GM12878 (cell line): ENCODE measurements around the gene AJUBA. TPM values are rescaled to one million over a fixed set of nuclear protein-coding genes. Genes with fewer than 3 reads are reported as not detected.

Experiments used
- ATAC-seq: fragments of 200-7000 bp; cut with Tn5 transposase; 3 replicates; pipeline ENCODE4 v1.9.1; 2020; ENCODE audit warnings: mild to moderate bottlenecking, moderate library complexity
- BruUV-seq: library from RNA; stranded (reverse); fragments of 400-500 nt; replicated peaks from 2 replicates; lab custom pipeline; 2021; lab: Mats Ljungman, UMichigan
- CTCF ChIA-PET: fragments of 300-600 bp; sonication (Branson Sonifier 250); formaldehyde crosslinking; extraction: SDS; loops from one replicate; lab custom pipeline; 2021; ENCODE audit warnings: inconsistent platforms; lab: Yijun Ruan, JAX
- POLR2A ChIA-PET: fragments of 350-600 bp; formaldehyde crosslinking; extraction: SDS; loops from one replicate; lab custom pipeline; 2021; ENCODE audit warnings: inconsistent platforms; lab: Charles Lee
- RAD21 ChIA-PET: fragments of 300-600 bp; sonication (Branson Sonifier 250); formaldehyde crosslinking; loops from one replicate; lab custom pipeline; 2023; ENCODE audit warnings: antibody characterized with exemption; ENCODE audit not compliant: unreplicated experiment; lab: Charles Lee
- SMC1A ChIA-PET: fragments of 300-600 bp; sonication (Branson Sonifier 250); formaldehyde crosslinking; loops from one replicate; lab custom pipeline; 2023; ENCODE audit not compliant: unreplicated experiment, uncharacterized antibody; lab: Charles Lee
- DNase-seq: peaks from one replicate; pipeline ENCODE4 v3.0.0-alpha.2; 2011; ENCODE audit warnings: low read depth, low spot score
- FAIRE-seq: peaks from 3 replicates; lab custom pipeline; 2011; peaks lifted over from hg19 to GRCh38; lab: Jason Lieb, UNC
- H2AFZ ChIP-seq: 2 replicates; pipeline ENCODE4 v1.6.0; 2011; ENCODE audit warnings: low read depth, low read length, control low read depth; ENCODE audit not compliant: control insufficient read depth
- H3K27ac ChIP-seq: 2 replicates; pipeline ENCODE4 v1.5.1; 2011; ENCODE audit warnings: control low read depth; ENCODE audit not compliant: control insufficient read depth, insufficient read depth
- H3K27me3 ChIP-seq, 2 experiments: replicated peaks in 1 of 2; 2 replicates each; pipeline versions ENCODE4 v1.6.0 to v1.6.1; 2011; ENCODE audit warnings: low read length in 1 of 2; ENCODE audit not compliant: control insufficient read depth in 2 of 2, insufficient read depth in 2 of 2
- H3K36me3 ChIP-seq, 2 experiments: 2 replicates each; pipeline ENCODE4 v1.5.1; 2011; ENCODE audit warnings: low read length in 1 of 2; ENCODE audit not compliant: control insufficient read depth in 2 of 2, insufficient read depth in 2 of 2
- H3K4me1 ChIP-seq: 2 replicates; pipeline ENCODE4 v1.6.1; 2011; ENCODE audit warnings: mild to moderate bottlenecking, low read length, moderate library complexity, mixed read lengths; ENCODE audit not compliant: control insufficient read depth, insufficient read depth
- H3K4me2 ChIP-seq: 2 replicates; pipeline ENCODE4 v1.6.0; 2011; ENCODE audit warnings: control low read depth; ENCODE audit not compliant: control insufficient read depth, insufficient read depth
- H3K4me3 ChIP-seq: fragments of 200-600 bp; sonication (generic); 2 replicates; pipeline ENCODE4 v1.5.1; 2016
- H3K79me2 ChIP-seq: 2 replicates; pipeline ENCODE4 v1.6.0; 2011; ENCODE audit warnings: low read length; ENCODE audit not compliant: control insufficient read depth, insufficient read depth
- H3K9ac ChIP-seq: 2 replicates; pipeline ENCODE4 v1.8.0; 2011; ENCODE audit warnings: low read length, control low read depth, mixed read lengths; ENCODE audit not compliant: control insufficient read depth, insufficient read depth
- H3K9me3 ChIP-seq: replicated peaks from 3 replicates; pipeline ENCODE4 v1.5.1; 2011; ENCODE audit warnings: mild to moderate bottlenecking, low read length; ENCODE audit not compliant: control insufficient read depth, insufficient read depth
- H4K20me1 ChIP-seq: 2 replicates; pipeline ENCODE4 v1.6.0; 2011; ENCODE audit not compliant: control insufficient read depth, insufficient read depth
- CHD4 ChIP-seq: fragments of 200-600 bp; sonication (generic); IDR thresholded peaks from 2 replicates; pipeline ENCODE4 v1.6.1; 2016; ENCODE audit warnings: mild to moderate bottlenecking
- DPF2 ChIP-seq: fragments of 450-650 bp; IDR thresholded peaks from 2 replicates; pipeline ENCODE4 v1.6.1; 2017; ENCODE audit warnings: mild to moderate bottlenecking
- HDAC6 ChIP-seq: fragments of 200-600 bp; sonication (generic); IDR thresholded peaks from one replicate; pipeline ENCODE4 v1.8.0; 2017; ENCODE audit warnings: antibody characterized with exemption; ENCODE audit not compliant: unreplicated experiment
- JUNB ChIP-seq: IDR thresholded peaks from 2 replicates; pipeline ENCODE4 v1.6.1; 2016; ENCODE audit warnings: antibody characterized with exemption, mild to moderate bottlenecking
- KDM1A ChIP-seq: fragments of 200-600 bp; sonication (generic); IDR thresholded peaks from 2 replicates; pipeline ENCODE4 v1.6.1; 2016; ENCODE audit warnings: borderline replicate concordance
- MEF2A ChIP-seq: IDR thresholded peaks from 2 replicates; pipeline ENCODE4 v1.6.1; 2011; ENCODE audit warnings: low read depth, mild to moderate bottlenecking, low read length, moderate library complexity; ENCODE audit not compliant: insufficient read depth
- NFIC ChIP-seq: IDR thresholded peaks from 2 replicates; pipeline ENCODE4 v1.6.1; 2012; ENCODE audit warnings: low read depth, mild to moderate bottlenecking, inconsistent platforms, low read length, moderate library complexity
- PML ChIP-seq: IDR thresholded peaks from 2 replicates; pipeline ENCODE4 v1.6.1; 2012; ENCODE audit warnings: low read length, inconsistent platforms
- SMAD1 ChIP-seq: fragments of 450-650 bp; IDR thresholded peaks from 2 replicates; pipeline ENCODE4 v1.6.1; 2018; ENCODE audit warnings: mild to moderate bottlenecking, low read depth; ENCODE audit not compliant: partially characterized antibody
- ZNF207 ChIP-seq: fragments of 450-650 bp; IDR thresholded peaks from 2 replicates; pipeline ENCODE4 v1.6.1; 2014; ENCODE audit warnings: antibody characterized with exemption, mild to moderate bottlenecking, borderline replicate concordance
- ZNF217 ChIP-seq: fragments of 450-650 bp; IDR thresholded peaks from 2 replicates; pipeline ENCODE4 v1.6.1; 2017; ENCODE audit warnings: antibody characterized with exemption, mild to moderate bottlenecking
- ZNF384 ChIP-seq: IDR thresholded peaks from 2 replicates; pipeline ENCODE4 v1.6.1; 2012; ENCODE audit warnings: low read depth, mild to moderate bottlenecking, low read length, improper control_type of control experiment, borderline replicate concordance
- ZNF622 ChIP-seq: fragments of 450-650 bp; IDR thresholded peaks from 2 replicates; pipeline ENCODE4 v1.6.1; 2017; ENCODE audit warnings: mild to moderate bottlenecking, inconsistent platforms
- WGBS: methylation state at CpG from one replicate; pipeline ENCODE4 v1.1.6; 2016; ENCODE audit warnings: low lambda C conversion rate; ENCODE audit not compliant: insufficient replicate concordance, insufficient coverage; ENCODE audit errors: missing lambda C conversion rate; 5-methylcytosine and 5-hydroxymethylcytosine counted together
- in situ Hi-C: fragments of 300-500 bp; cut with MboI; formaldehyde crosslinking; loops from 9 replicates; pipeline ENCODE4 v1.14.3; 2018; ENCODE audit warnings: mixed read lengths
- intact Hi-C: fragments of 100-400 bp; cut with micrococcal nuclease; formaldehyde crosslinking; loops from one replicate; pipeline ENCODE4 v1.14.2; 2022; ENCODE audit not compliant: unreplicated experiment
- polyA plus RNA-seq, 11 experiments: library from polyadenylated mRNA; depleted of rRNA in 4 of 11; unstranded in 6 of 11; stranded (reverse) in 5 of 11; fragments of >200 nt; fragmentation: Nextera tagmentation in 4 of 11; fragmentation: Illumina TruSeq in 1 of 11; extraction: Ambion mirVana in 4 of 11; extraction: Trizol in 1 of 11; gene quantifications; 1 replicate in 1 of 11; 2 replicates in 10 of 11; pipeline versions ENCODE4 v1.2.1 to v1.2.3, GENCODE V29; 2011 to 2016; ENCODE audit warnings: inconsistent platforms in 2 of 11, missing spikeins in 2 of 11, low read depth in 1 of 11
- total RNA-seq, 4 experiments: library from RNA; depleted of rRNA in 3 of 4; stranded (reverse); fragments of >200 nt in 3 of 4; fragmentation: Illumina TruSeq in 1 of 4; extraction: Trizol in 1 of 4; gene quantifications; 2 replicates each; pipeline versions ENCODE4 v1.2.1 to v1.2.3, GENCODE V29; 2013 to 2021
- TF ChIP-seq, protein P1 (sequence below): fragments of 450-650 bp; IDR thresholded peaks from 2 replicates; pipeline ENCODE4 v1.6.1; 2017; ENCODE audit warnings: low read depth, mild to moderate bottlenecking, moderate library complexity
- TF ChIP-seq, protein P2 (sequence below): fragments of 450-650 bp; IDR thresholded peaks from 2 replicates; pipeline ENCODE4 v1.6.1; 2018; ENCODE audit warnings: mild to moderate bottlenecking, low read depth, moderate library complexity; ENCODE audit not compliant: partially characterized antibody
- TF ChIP-seq, protein P3 (sequence below): IDR thresholded peaks from 2 replicates; pipeline ENCODE4 v1.6.1; 2012; ENCODE audit warnings: improper control_type of control experiment, low read depth, low read length; ENCODE audit not compliant: insufficient replicate concordance

Gene AJUBA
- total and polyA plus RNA-seq, 10 of the 15 experiments (the other 5 are each of a cell fraction or from before 2014, with no cell fraction given) = 0.03 to 18.1 (median 0.36) TPM; not detected in 1

DNA sequence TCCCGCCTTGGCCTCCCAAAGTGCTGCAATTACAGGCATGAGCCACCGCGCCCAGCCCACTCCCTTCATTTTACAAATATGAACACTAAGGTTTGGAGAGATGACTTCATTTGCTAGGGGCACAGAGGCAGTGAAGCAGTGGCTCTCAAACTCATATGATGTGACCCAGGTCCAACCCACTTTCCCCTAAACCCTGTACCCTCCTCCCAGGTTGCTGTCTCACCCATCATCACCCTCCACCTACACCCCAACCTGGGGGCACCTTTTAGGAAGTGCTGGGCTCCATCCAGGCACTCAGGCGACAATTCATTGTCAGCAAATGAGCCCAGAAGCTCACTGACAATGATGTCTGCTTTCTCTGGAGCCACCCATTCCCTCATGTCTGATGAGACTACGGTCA is 58.6 kb downstream of the AJUBA start:
- DNase-seq = no peak
- TF ChIP-seq NFIC (no peak), SMAD1 (no peak), ZNF207 (no peak), KDM1A (no peak), MEF2A (no peak), HDAC6 (no peak), PML (no peak), JUNB (no peak), ZNF384 (no peak), ZNF217 (no peak), CHD4 (no peak), DPF2 (no peak), ZNF622 (no peak)
- TF ChIP-seq, protein P1, sequence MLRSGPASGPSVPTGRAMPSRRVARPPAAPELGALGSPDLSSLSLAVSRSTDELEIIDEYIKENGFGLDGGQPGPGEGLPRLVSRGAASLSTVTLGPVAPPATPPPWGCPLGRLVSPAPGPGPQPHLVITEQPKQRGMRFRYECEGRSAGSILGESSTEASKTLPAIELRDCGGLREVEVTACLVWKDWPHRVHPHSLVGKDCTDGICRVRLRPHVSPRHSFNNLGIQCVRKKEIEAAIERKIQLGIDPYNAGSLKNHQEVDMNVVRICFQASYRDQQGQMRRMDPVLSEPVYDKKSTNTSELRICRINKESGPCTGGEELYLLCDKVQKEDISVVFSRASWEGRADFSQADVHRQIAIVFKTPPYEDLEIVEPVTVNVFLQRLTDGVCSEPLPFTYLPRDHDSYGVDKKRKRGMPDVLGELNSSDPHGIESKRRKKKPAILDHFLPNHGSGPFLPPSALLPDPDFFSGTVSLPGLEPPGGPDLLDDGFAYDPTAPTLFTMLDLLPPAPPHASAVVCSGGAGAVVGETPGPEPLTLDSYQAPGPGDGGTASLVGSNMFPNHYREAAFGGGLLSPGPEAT = no peak
- TF ChIP-seq, protein P2, sequence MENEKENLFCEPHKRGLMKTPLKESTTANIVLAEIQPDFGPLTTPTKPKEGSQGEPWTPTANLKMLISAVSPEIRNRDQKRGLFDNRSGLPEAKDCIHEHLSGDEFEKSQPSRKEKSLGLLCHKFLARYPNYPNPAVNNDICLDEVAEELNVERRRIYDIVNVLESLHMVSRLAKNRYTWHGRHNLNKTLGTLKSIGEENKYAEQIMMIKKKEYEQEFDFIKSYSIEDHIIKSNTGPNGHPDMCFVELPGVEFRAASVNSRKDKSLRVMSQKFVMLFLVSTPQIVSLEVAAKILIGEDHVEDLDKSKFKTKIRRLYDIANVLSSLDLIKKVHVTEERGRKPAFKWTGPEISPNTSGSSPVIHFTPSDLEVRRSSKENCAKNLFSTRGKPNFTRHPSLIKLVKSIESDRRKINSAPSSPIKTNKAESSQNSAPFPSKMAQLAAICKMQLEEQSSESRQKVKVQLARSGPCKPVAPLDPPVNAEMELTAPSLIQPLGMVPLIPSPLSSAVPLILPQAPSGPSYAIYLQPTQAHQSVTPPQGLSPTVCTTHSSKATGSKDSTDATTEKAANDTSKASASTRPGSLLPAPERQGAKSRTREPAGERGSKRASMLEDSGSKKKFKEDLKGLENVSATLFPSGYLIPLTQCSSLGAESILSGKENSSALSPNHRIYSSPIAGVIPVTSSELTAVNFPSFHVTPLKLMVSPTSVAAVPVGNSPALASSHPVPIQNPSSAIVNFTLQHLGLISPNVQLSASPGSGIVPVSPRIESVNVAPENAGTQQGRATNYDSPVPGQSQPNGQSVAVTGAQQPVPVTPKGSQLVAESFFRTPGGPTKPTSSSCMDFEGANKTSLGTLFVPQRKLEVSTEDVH = no peak
- TF ChIP-seq, protein P3, sequence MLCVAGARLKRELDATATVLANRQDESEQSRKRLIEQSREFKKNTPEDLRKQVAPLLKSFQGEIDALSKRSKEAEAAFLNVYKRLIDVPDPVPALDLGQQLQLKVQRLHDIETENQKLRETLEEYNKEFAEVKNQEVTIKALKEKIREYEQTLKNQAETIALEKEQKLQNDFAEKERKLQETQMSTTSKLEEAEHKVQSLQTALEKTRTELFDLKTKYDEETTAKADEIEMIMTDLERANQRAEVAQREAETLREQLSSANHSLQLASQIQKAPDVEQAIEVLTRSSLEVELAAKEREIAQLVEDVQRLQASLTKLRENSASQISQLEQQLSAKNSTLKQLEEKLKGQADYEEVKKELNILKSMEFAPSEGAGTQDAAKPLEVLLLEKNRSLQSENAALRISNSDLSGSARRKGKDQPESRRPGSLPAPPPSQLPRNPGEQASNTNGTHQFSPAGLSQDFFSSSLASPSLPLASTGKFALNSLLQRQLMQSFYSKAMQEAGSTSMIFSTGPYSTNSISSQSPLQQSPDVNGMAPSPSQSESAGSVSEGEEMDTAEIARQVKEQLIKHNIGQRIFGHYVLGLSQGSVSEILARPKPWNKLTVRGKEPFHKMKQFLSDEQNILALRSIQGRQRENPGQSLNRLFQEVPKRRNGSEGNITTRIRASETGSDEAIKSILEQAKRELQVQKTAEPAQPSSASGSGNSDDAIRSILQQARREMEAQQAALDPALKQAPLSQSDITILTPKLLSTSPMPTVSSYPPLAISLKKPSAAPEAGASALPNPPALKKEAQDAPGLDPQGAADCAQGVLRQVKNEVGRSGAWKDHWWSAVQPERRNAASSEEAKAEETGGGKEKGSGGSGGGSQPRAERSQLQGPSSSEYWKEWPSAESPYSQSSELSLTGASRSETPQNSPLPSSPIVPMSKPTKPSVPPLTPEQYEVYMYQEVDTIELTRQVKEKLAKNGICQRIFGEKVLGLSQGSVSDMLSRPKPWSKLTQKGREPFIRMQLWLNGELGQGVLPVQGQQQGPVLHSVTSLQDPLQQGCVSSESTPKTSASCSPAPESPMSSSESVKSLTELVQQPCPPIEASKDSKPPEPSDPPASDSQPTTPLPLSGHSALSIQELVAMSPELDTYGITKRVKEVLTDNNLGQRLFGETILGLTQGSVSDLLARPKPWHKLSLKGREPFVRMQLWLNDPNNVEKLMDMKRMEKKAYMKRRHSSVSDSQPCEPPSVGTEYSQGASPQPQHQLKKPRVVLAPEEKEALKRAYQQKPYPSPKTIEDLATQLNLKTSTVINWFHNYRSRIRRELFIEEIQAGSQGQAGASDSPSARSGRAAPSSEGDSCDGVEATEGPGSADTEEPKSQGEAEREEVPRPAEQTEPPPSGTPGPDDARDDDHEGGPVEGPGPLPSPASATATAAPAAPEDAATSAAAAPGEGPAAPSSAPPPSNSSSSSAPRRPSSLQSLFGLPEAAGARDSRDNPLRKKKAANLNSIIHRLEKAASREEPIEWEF = no peak
- TF ChIP-seq, all 136 proteins: peak for 0
- Histone ChIP-seq H3K9me3 (no peaks in the 10 kb centered on the region), H3K27ac (no peak overlapping the region), H3K4me2 (no peak overlapping the region), H3K36me3 (peaks cover 11 to 23% of the 10 kb centered on the region in 2 experiments), H3K4me3 (no peak overlapping the region), H3K9ac (no peak overlapping the region), H4K20me1 (no peaks in the 10 kb centered on the region), H2AFZ (no peak overlapping the region), H3K27me3 (no peaks in the 10 kb centered on the region), H3K4me1 (peaks cover 24% of the 10 kb centered on the region), H3K79me2 (peaks cover 21% of the 10 kb centered on the region)
- ChIA-PET CTCF (no interaction called here), POLR2A (no interaction called here), SMC1A (no interaction called here), RAD21 (no interaction called here)
- in situ Hi-C loops = no loop called here
- no TSS peak for BruUV-seq
- FAIRE-seq (no peak), ATAC-seq (no peak)
- intact Hi-C loops = no loop called here
- 99% methylated on average over 5 of the region's 5 CpGs for WGBS
